SU-DHL-6 (cell line): Measurements from ENCODE around the gene AFF3.

ENCODE experiments used
- H2AFZ ChIP-seq: fragments of 200-600 bp; sonication (generic); 2 replicates; pipeline ENCODE4 v1.6.1; 2014; ENCODE audit warnings: low read depth, mild to moderate bottlenecking, moderate library complexity, mixed read lengths, antibody characterized with exemption, low read length; ENCODE audit not compliant: severe bottlenecking
- H3F3A ChIP-seq: fragments of 200-600 bp; shearing (Covaris generic); 2 replicates; pipeline ENCODE4 v1.6.0; 2016; ENCODE audit warnings: antibody characterized with exemption, mild to moderate bottlenecking; ENCODE audit not compliant: insufficient read depth
- H3K27ac ChIP-seq: fragments of 200-600 bp; sonication (generic); 2 replicates; pipeline ENCODE4 v1.5.1; 2016; ENCODE audit warnings: low read depth, mild to moderate bottlenecking, low read length, moderate library complexity, mixed read lengths
- H3K27me3 ChIP-seq: fragments of 200-600 bp; sonication (generic), shearing (Covaris generic); 2 replicates; pipeline ENCODE4 v1.6.0; 2014; ENCODE audit warnings: mild to moderate bottlenecking, low read length
- H3K36me3 ChIP-seq: fragments of 200-600 bp; sonication (generic); 2 replicates; pipeline ENCODE4 v1.6.1; 2014; ENCODE audit warnings: mild to moderate bottlenecking, low read length, mixed read lengths
- H3K4me2 ChIP-seq: fragments of 300-600, 200-600 bp; shearing (Covaris generic), sonication (generic); 2 replicates; pipeline ENCODE4 v1.6.0; 2014; ENCODE audit warnings: low read length, low read depth, mild to moderate bottlenecking; ENCODE audit not compliant: poor library complexity, severe bottlenecking
- H3K4me3 ChIP-seq: fragments of 200-600 bp; sonication (generic); 2 replicates; pipeline ENCODE4 v1.5.1; 2014; ENCODE audit warnings: antibody characterized with exemption, low read length, mild to moderate bottlenecking, mixed read lengths; ENCODE audit not compliant: insufficient read depth, poor library complexity, severe bottlenecking
- H3K79me2 ChIP-seq: fragments of 200-600 bp; sonication (generic); 2 replicates; pipeline ENCODE4 v1.6.1; 2014; ENCODE audit warnings: mild to moderate bottlenecking, low read length, moderate library complexity; ENCODE audit not compliant: insufficient read depth
- H3K9ac ChIP-seq: fragments of 200-600 bp; sonication (generic); 2 replicates; pipeline ENCODE4 v1.7.0; 2014; ENCODE audit warnings: mild to moderate bottlenecking, low read length
- H3K9me2 ChIP-seq: fragments of 200-600 bp; sonication (generic); replicated peaks from 2 replicates; pipeline ENCODE4 v1.6.1; 2014; ENCODE audit warnings: low read length; ENCODE audit not compliant: insufficient read depth
- H3K9me3 ChIP-seq: fragments of 200-600 bp; sonication (generic); 2 replicates; pipeline ENCODE4 v1.6.1; 2014; ENCODE audit warnings: low read length, mixed read lengths; ENCODE audit not compliant: insufficient read depth
- H4K20me1 ChIP-seq: fragments of 200-600 bp; sonication (generic); 2 replicates; pipeline ENCODE4 v1.6.1; 2014; ENCODE audit warnings: low read depth, mild to moderate bottlenecking, antibody characterized with exemption, low read length, moderate library complexity, mixed read lengths
- CTCF ChIP-seq: fragments of 200-600 bp; sonication (generic); IDR thresholded peaks from one replicate; pipeline ENCODE4 v1.5.1; 2017; ENCODE audit warnings: antibody characterized with exemption, mild to moderate bottlenecking, low read length, moderate library complexity; ENCODE audit not compliant: insufficient read depth, poor library complexity, severe bottlenecking
- EZH2phosphoT487 ChIP-seq: fragments of 200-600 bp; sonication (generic), shearing (Covaris generic); conservative IDR thresholded peaks from 2 replicates; pipeline ENCODE4 v1.6.1; 2018; ENCODE audit warnings: mild to moderate bottlenecking, antibody characterized with exemption, low read length, moderate library complexity, mixed read lengths

Gene AFF3

GRCh38 chr2:99689145-99689742 is 453.1 kb downstream of the AFF3 start:
- no peak overlapping the region for H3K4me3 ChIP-seq
- H3K79me2 ChIP-seq: no peaks in the 10 kb centered on the region
- H3K27me3 ChIP-seq: no peaks in the 10 kb centered on the region
- no peaks in the 10 kb centered on the region for H4K20me1 ChIP-seq
- H3K9ac ChIP-seq: no peak overlapping the region
- no peaks in the 10 kb centered on the region for H3F3A ChIP-seq
- no peak for TF ChIP-seq CTCF
- H3K9me3 ChIP-seq: no peaks in the 10 kb centered on the region
- H2AFZ ChIP-seq: no peak overlapping the region
- H3K9me2 ChIP-seq: no peaks in the 10 kb centered on the region
- no peaks in the 10 kb centered on the region for H3K36me3 ChIP-seq
- H3K4me2 ChIP-seq: no peak overlapping the region
- no peak overlapping the region for H3K27ac ChIP-seq

GRCh38 chr2:99688699-99689098 is 453.7 kb downstream of the AFF3 start:
- no peaks in the 10 kb centered on the region for H3K36me3 ChIP-seq
- no peak for TF ChIP-seq EZH2phosphoT487
- TF ChIP-seq CTCF: no peak
- no peaks in the 10 kb centered on the region for H3K9me2 ChIP-seq
- no peaks in the 10 kb centered on the region for H3K9me3 ChIP-seq
- no peaks in the 10 kb centered on the region for H3K27me3 ChIP-seq
- no peak overlapping the region for H3K4me3 ChIP-seq
- no peak overlapping the region for H3K27ac ChIP-seq
- no peaks in the 10 kb centered on the region for H3K79me2 ChIP-seq
- H3F3A ChIP-seq: no peaks in the 10 kb centered on the region
- H4K20me1 ChIP-seq: no peaks in the 10 kb centered on the region
- H2AFZ ChIP-seq: no peak overlapping the region
- H3K4me2 ChIP-seq: no peak overlapping the region
- no peak overlapping the region for H3K9ac ChIP-seq

GRCh38 chr2:99682275-99683060 is 459.9 kb downstream of the AFF3 start:
- no peak overlapping the region for H2AFZ ChIP-seq
- H3K4me3 ChIP-seq: no peak overlapping the region
- no peak overlapping the region for H3K4me2 ChIP-seq
- H4K20me1 ChIP-seq: no peaks in the 10 kb centered on the region
- H3F3A ChIP-seq: no peaks in the 10 kb centered on the region
- H3K9me2 ChIP-seq: no peaks in the 10 kb centered on the region
- H3K27ac ChIP-seq: no peak overlapping the region
- H3K9ac ChIP-seq: no peak overlapping the region
- no peaks in the 10 kb centered on the region for H3K36me3 ChIP-seq
- TF ChIP-seq CTCF: no peak
- no peak for TF ChIP-seq EZH2phosphoT487
- H3K79me2 ChIP-seq: no peaks in the 10 kb centered on the region
- H3K27me3 ChIP-seq: no peaks in the 10 kb centered on the region
- H3K9me3 ChIP-seq: no peaks in the 10 kb centered on the region
